Tibial artery (tissue), 4 donors: ENCODE measurements around the gene ETFDH.
"Not testable (repeated sequence)": the region's sequence is repeated elsewhere in the genome, so short reads cannot be mapped to it uniquely, and the experiment has no call there.

ENCODE experiments used
- DNase-seq, 2 donors: peaks; one replicate each; pipeline ENCODE4 v3.0.0-alpha.2; 2019
- H3K27ac ChIP-seq, 2 donors: fragments of 200-600 bp; sonication (generic) in 1 of 2; 1 replicate in 1 of 2; 2 replicates in 1 of 2; pipeline ENCODE4 v1.5.1; 2018 to 2019; ENCODE audit warnings: mild to moderate bottlenecking in 1 of 2
- H3K27me3 ChIP-seq, 2 donors: fragments of 200-600 bp; sonication (generic) in 1 of 2; one replicate each; pipeline versions ENCODE4 v1.5.1 to v1.6.0; 2016 to 2019
- H3K36me3 ChIP-seq, 3 donors: fragments of 200-600 bp; sonication (generic) in 2 of 3; one replicate each; pipeline ENCODE4 v1.5.1; 2016 to 2019; ENCODE audit warnings: mild to moderate bottlenecking in 2 of 3
- H3K4me1 ChIP-seq, 4 donors: fragments of 200-600 bp; sonication (generic) in 2 of 4; 1 replicate in 3 of 4; 2 replicates in 1 of 4; pipeline ENCODE4 v1.5.1; 2016 to 2019
- H3K4me3 ChIP-seq, 2 donors: fragments of 200-600 bp; sonication (generic) in 1 of 2; 1 replicate in 1 of 2; 2 replicates in 1 of 2; pipeline ENCODE4 v1.5.1; 2018 to 2019; ENCODE audit warnings: mild to moderate bottlenecking in 2 of 2
- H3K9me3 ChIP-seq, 3 donors: fragments of 200-600 bp; sonication (generic) in 1 of 3; one replicate each; pipeline ENCODE4 v1.5.1; 2016 to 2019
- CTCF ChIP-seq, 2 experiments: fragments of 200-600 bp in 1 of 2; fragments of 450-650 bp in 1 of 2; IDR thresholded peaks; one replicate each; pipeline ENCODE4 v1.5.1; 2017 to 2019; ENCODE audit warnings: antibody characterized with exemption in 2 of 2, mild to moderate bottlenecking in 1 of 2, moderate library complexity in 1 of 2
- intact Hi-C: fragments of 100-400 bp; cut with DNase I; formaldehyde crosslinking; loops from one replicate; pipeline ENCODE4 v1.15.0; 2023; ENCODE audit warnings: low total_unique reads

The ETFDH gene

GRCh38 chr4:158750379-158750778 is 78.3 kb downstream of the ETFDH start:
- intact Hi-C loops: no loop called here
- H3K36me3 ChIP-seq: no peaks in the 10 kb centered on the region
- no peak for DNase-seq
- H3K27me3 ChIP-seq: no peaks in the 10 kb centered on the region
- H3K4me3 ChIP-seq: no peak overlapping the region
- H3K27ac ChIP-seq: peak overlapping the region in 1 of 2 donors; percentile 2
- no peaks in the 10 kb centered on the region for H3K9me3 ChIP-seq
- TF ChIP-seq CTCF (IDR thresholded peaks at IDR 0.05): no peak
- H3K4me1 ChIP-seq: peaks cover 0 to 7% (median 0%) of the 10 kb centered on the region in 4 donors

- no peak overlapping the region for H3K4me3 ChIP-seq
- H3K27ac ChIP-seq: no peak overlapping the region
- no peak for TF ChIP-seq CTCF (IDR thresholded peaks at IDR 0.05)
- no peaks in the 10 kb centered on the region for H3K36me3 ChIP-seq
- peaks cover 0 to 7% (median 0%) of the 10 kb centered on the region in 4 donors for H3K4me1 ChIP-seq
- no peaks in the 10 kb centered on the region for H3K27me3 ChIP-seq
- intact Hi-C loops: no loop called here
- H3K9me3 ChIP-seq: no peaks in the 10 kb centered on the region
- no peak for DNase-seq
Observed at GRCh38 chr4:158754385-158755180, 82.5 kb downstream of the ETFDH start.

GRCh38 chr4:158755819-158756218 is 83.7 kb downstream of the ETFDH start:
- intact Hi-C loops, DNase-seq, H3K9me3 ChIP-seq, H3K27me3 ChIP-seq, H3K4me3 ChIP-seq, H3K27ac ChIP-seq, H3K4me1 ChIP-seq, H3K36me3 ChIP-seq: not testable (repeated sequence)

GRCh38 chr4:158756588-158756987 is 84.5 kb downstream of the ETFDH start:
- no peaks in the 10 kb centered on the region for H3K27me3 ChIP-seq
- H3K36me3 ChIP-seq: no peaks in the 10 kb centered on the region
- no peaks in the 10 kb centered on the region for H3K9me3 ChIP-seq
- no peak for DNase-seq
- intact Hi-C loops: no loop called here
- no peaks in the 10 kb centered on the region for H3K4me1 ChIP-seq
- no peak overlapping the region for H3K4me3 ChIP-seq
- H3K27ac ChIP-seq: no peak overlapping the region
- TF ChIP-seq CTCF (IDR thresholded peaks at IDR 0.05): no peak

GRCh38 chr4:158758142-158758541 is 86.0 kb downstream of the ETFDH start:
- no peak overlapping the region for H3K4me3 ChIP-seq
- TF ChIP-seq CTCF (IDR thresholded peaks at IDR 0.05): no peak
- no peak for DNase-seq
- H3K9me3 ChIP-seq: no peaks in the 10 kb centered on the region
- intact Hi-C loops: no loop called here
- H3K27ac ChIP-seq: no peak overlapping the region
- H3K4me1 ChIP-seq: no peaks in the 10 kb centered on the region
- no peaks in the 10 kb centered on the region for H3K36me3 ChIP-seq
- H3K27me3 ChIP-seq: no peaks in the 10 kb centered on the region

GRCh38 chr4:158758703-158759102 is 86.6 kb downstream of the ETFDH start:
- no peaks in the 10 kb centered on the region for H3K9me3 ChIP-seq
- no peaks in the 10 kb centered on the region for H3K36me3 ChIP-seq
- H3K4me3 ChIP-seq: no peak overlapping the region
- H3K27me3 ChIP-seq: no peaks in the 10 kb centered on the region
- intact Hi-C loops: no loop called here
- TF ChIP-seq CTCF (IDR thresholded peaks at IDR 0.05): no peak
- no peak for DNase-seq
- no peaks in the 10 kb centered on the region for H3K4me1 ChIP-seq
- H3K27ac ChIP-seq: no peak overlapping the region
